GM23338 (cell line): ENCODE results near the gene BCL2L15. TPM values are rescaled to one million over a fixed set of nuclear protein-coding genes. Genes with fewer than 3 reads are reported as not detected.
A peak's percentile ranks its signal among the peaks of the same experiment; 100 is the strongest.

Experiments
- ATAC-seq: fragments of 200-7000 bp; cut with Tn5 transposase; 3 replicates; pipeline ENCODE4 v1.9.1; 2020
- DNase-seq: peaks from one replicate; pipeline ENCODE4 v3.0.0-alpha.2; 2015; ENCODE audit warnings: low spot score
- H2AFZ ChIP-seq: fragments of 200-600 bp; sonication (generic); 2 replicates; pipeline ENCODE4 v1.8.0; 2016; ENCODE audit warnings: antibody characterized with exemption, mild to moderate bottlenecking, moderate library complexity
- H3F3A ChIP-seq: fragments of 200-600 bp; sonication (generic); replicated peaks from 2 replicates; pipeline ENCODE4 v1.8.0; 2017; ENCODE audit warnings: antibody characterized with exemption, mixed run types, low read depth
- H3K27ac ChIP-seq: fragments of 200-600 bp; sonication (generic); 2 replicates; pipeline ENCODE4 v1.6.1; 2016; ENCODE audit warnings: low read depth
- H3K27me3 ChIP-seq: fragments of 200-600 bp; sonication (generic); 2 replicates; pipeline ENCODE4 v1.8.0; 2016; ENCODE audit warnings: mild to moderate bottlenecking, mixed run types, moderate library complexity; ENCODE audit not compliant: insufficient read depth
- H3K36me3 ChIP-seq: fragments of 200-600 bp; sonication (generic); 2 replicates; pipeline ENCODE4 v1.8.0; 2016; ENCODE audit warnings: mild to moderate bottlenecking; ENCODE audit not compliant: insufficient read depth
- H3K4me1 ChIP-seq: fragments of 200-600 bp; sonication (generic); 2 replicates; pipeline ENCODE4 v1.8.0; 2016; ENCODE audit warnings: mild to moderate bottlenecking, moderate library complexity; ENCODE audit not compliant: insufficient read depth
- H3K4me2 ChIP-seq: fragments of 200-600 bp; sonication (generic); 2 replicates; pipeline ENCODE4 v1.7.1; 2017; ENCODE audit warnings: mixed run types
- H3K4me3 ChIP-seq: fragments of 200-600 bp; sonication (generic); 2 replicates; pipeline ENCODE4 v1.6.1; 2016; ENCODE audit warnings: mixed run types
- H3K79me2 ChIP-seq: fragments of 200-600 bp; sonication (generic); replicated peaks from 2 replicates; pipeline ENCODE4 v1.8.0; 2017; ENCODE audit warnings: mild to moderate bottlenecking; ENCODE audit not compliant: insufficient read depth
- H3K9me2 ChIP-seq: fragments of 200-600 bp; sonication (generic); 2 replicates; pipeline ENCODE4 v1.8.0; 2017; ENCODE audit not compliant: insufficient read depth
- H4K20me1 ChIP-seq: fragments of 200-600 bp; sonication (generic); replicated peaks from 2 replicates; pipeline ENCODE4 v1.8.0; 2017; ENCODE audit warnings: mild to moderate bottlenecking; ENCODE audit not compliant: insufficient read depth
- H3K27ac Mint-ChIP-seq: 2 replicates; pipeline ENCODE4 v1.8.0; 2020; ENCODE audit warnings: inconsistent platforms, mild to moderate bottlenecking, moderate library complexity, mixed read lengths
- H3K27me3 Mint-ChIP-seq: 3 replicates; pipeline ENCODE4 v1.8.0; 2022; ENCODE audit warnings: low read depth, mild to moderate bottlenecking, moderate library complexity, mixed read lengths, inconsistent platforms; ENCODE audit not compliant: insufficient read depth, poor library complexity
- H3K36me3 Mint-ChIP-seq: 3 replicates; pipeline ENCODE4 v1.8.0; 2021; ENCODE audit warnings: low read depth, mild to moderate bottlenecking, inconsistent platforms, moderate library complexity, mixed read lengths
- H3K4me1 Mint-ChIP-seq: 3 replicates; pipeline ENCODE4 v1.8.0; 2020; ENCODE audit warnings: mild to moderate bottlenecking, inconsistent platforms, mixed read lengths
- H3K4me3 Mint-ChIP-seq: 3 replicates; pipeline ENCODE4 v1.8.0; 2021; ENCODE audit warnings: moderate library complexity, mild to moderate bottlenecking, inconsistent platforms, mixed read lengths
- H3K9me3 Mint-ChIP-seq: 3 replicates; pipeline ENCODE4 v1.8.0; 2020; ENCODE audit warnings: moderate library complexity, mild to moderate bottlenecking, inconsistent platforms, mixed read lengths
- CREB1 ChIP-seq: fragments of 250-450 bp; sonication (Bioruptor Pico); IDR thresholded peaks from 2 replicates; pipeline ENCODE4 v1.5.0; 2020; ENCODE audit warnings: low read depth, mild to moderate bottlenecking, moderate library complexity
- CTCF ChIP-seq, 2 experiments: fragments of 200-600 bp in 1 of 2; sonication (generic) in 1 of 2; conservative IDR thresholded peaks; 2 replicates each; pipeline versions ENCODE4 v1.5.1 to v1.6.1; 2016 to 2017; ENCODE audit warnings: antibody characterized with exemption in 2 of 2, low read depth in 2 of 2, mild to moderate bottlenecking in 2 of 2, moderate library complexity in 1 of 2
- EZH2phosphoT487 ChIP-seq: fragments of 200-600 bp; sonication (generic); IDR thresholded peaks from one replicate; pipeline ENCODE4 v1.8.1; 2018; ENCODE audit warnings: antibody characterized with exemption; ENCODE audit not compliant: unreplicated experiment
- JUNB ChIP-seq: IDR thresholded peaks from one replicate; pipeline ENCODE4 v1.6.1; 2016; ENCODE audit warnings: antibody characterized with exemption; ENCODE audit not compliant: unreplicated experiment
- NANOG ChIP-seq: IDR thresholded peaks from 2 replicates; pipeline ENCODE4 v1.6.1; 2016; ENCODE audit warnings: antibody characterized with exemption, borderline replicate concordance
- POLR2AphosphoS5 ChIP-seq: IDR thresholded peaks from 2 replicates; pipeline ENCODE4 v1.6.1; 2016; ENCODE audit warnings: antibody characterized with exemption, low read depth
- ZNF114 ChIP-seq: fragments of 250-450 bp; sonication (Bioruptor Pico); IDR thresholded peaks from 2 replicates; pipeline ENCODE4 v1.5.0; 2020; ENCODE audit warnings: mild to moderate bottlenecking, moderate library complexity
- ZNF331 ChIP-seq: fragments of 250-450 bp; sonication (Bioruptor Pico); IDR thresholded peaks from 2 replicates; pipeline ENCODE4 v1.5.0; 2020; ENCODE audit warnings: low read depth, mild to moderate bottlenecking, moderate library complexity
- polyA plus RNA-seq: library from polyadenylated mRNA; unstranded; fragments of >200 nt; fragmentation: Nextera tagmentation; extraction: Ambion mirVana; gene quantifications from 2 replicates; pipeline ENCODE4 v1.2.1, GENCODE V29; 2016
- total RNA-seq: library from RNA; depleted of rRNA; stranded (reverse); fragments of >200 nt; shearing (Covaris generic); gene quantifications from 2 replicates; pipeline ENCODE4 v1.2.3, GENCODE V29; 2014
- TF ChIP-seq, protein P1 (sequence below): IDR thresholded peaks from one replicate; pipeline ENCODE4 v1.6.1; 2018; ENCODE audit warnings: antibody characterized with exemption; ENCODE audit not compliant: unreplicated experiment

Gene BCL2L15
- total and polyA plus RNA-seq, 2 experiments from 2014 or later = not detected

GRCh38 chr1:113916974-113917373 lies 29.6 kb upstream of the BCL2L15 start:
- no peak overlapping the region for H3K27ac Mint-ChIP-seq
- no peak for ATAC-seq
- Histone ChIP-seq H3K27ac (no peak overlapping the region), H3K36me3 (peaks cover 2% of the 10 kb centered on the region; the same call in 1 of the 2 replicates), H4K20me1 (no peaks in the 10 kb centered on the region), H3K27me3 (no peaks in the 10 kb centered on the region), H3K4me3 (no peak overlapping the region), H3K4me2 (no peak overlapping the region), H3K9me2 (peaks cover 3% of the 10 kb centered on the region; the same call in 1 of the 2 replicates), H3K79me2 (no peaks in the 10 kb centered on the region), H3K4me1 (no peaks in the 10 kb centered on the region), H3F3A (no peaks in the 10 kb centered on the region), H2AFZ (no peak overlapping the region)
- no peak for TF ChIP-seq CTCF (conservative IDR thresholded peaks at IDR 0.05; ENCODE audit: low read depth in 2 of 2)
- TF ChIP-seq JUNB = no peak
- TF ChIP-seq, protein P1, sequence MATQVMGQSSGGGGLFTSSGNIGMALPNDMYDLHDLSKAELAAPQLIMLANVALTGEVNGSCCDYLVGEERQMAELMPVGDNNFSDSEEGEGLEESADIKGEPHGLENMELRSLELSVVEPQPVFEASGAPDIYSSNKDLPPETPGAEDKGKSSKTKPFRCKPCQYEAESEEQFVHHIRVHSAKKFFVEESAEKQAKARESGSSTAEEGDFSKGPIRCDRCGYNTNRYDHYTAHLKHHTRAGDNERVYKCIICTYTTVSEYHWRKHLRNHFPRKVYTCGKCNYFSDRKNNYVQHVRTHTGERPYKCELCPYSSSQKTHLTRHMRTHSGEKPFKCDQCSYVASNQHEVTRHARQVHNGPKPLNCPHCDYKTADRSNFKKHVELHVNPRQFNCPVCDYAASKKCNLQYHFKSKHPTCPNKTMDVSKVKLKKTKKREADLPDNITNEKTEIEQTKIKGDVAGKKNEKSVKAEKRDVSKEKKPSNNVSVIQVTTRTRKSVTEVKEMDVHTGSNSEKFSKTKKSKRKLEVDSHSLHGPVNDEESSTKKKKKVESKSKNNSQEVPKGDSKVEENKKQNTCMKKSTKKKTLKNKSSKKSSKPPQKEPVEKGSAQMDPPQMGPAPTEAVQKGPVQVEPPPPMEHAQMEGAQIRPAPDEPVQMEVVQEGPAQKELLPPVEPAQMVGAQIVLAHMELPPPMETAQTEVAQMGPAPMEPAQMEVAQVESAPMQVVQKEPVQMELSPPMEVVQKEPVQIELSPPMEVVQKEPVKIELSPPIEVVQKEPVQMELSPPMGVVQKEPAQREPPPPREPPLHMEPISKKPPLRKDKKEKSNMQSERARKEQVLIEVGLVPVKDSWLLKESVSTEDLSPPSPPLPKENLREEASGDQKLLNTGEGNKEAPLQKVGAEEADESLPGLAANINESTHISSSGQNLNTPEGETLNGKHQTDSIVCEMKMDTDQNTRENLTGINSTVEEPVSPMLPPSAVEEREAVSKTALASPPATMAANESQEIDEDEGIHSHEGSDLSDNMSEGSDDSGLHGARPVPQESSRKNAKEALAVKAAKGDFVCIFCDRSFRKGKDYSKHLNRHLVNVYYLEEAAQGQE = no peak
- TF ChIP-seq CREB1 (CRISPR knock-in tag) = no peak
- no peak for TF ChIP-seq ZNF114 (CRISPR knock-in tag)
- no peak for TF ChIP-seq NANOG
- no peak for DNase-seq
- no peaks in the 10 kb centered on the region for H3K27me3 Mint-ChIP-seq
- no peaks in the 10 kb centered on the region for H3K9me3 Mint-ChIP-seq
- H3K36me3 Mint-ChIP-seq = no peaks in the 10 kb centered on the region
- H3K4me1 Mint-ChIP-seq = peaks cover 3% of the 10 kb centered on the region; the same call in 1 of the 3 replicates
- H3K4me3 Mint-ChIP-seq = no peak overlapping the region

DNA sequence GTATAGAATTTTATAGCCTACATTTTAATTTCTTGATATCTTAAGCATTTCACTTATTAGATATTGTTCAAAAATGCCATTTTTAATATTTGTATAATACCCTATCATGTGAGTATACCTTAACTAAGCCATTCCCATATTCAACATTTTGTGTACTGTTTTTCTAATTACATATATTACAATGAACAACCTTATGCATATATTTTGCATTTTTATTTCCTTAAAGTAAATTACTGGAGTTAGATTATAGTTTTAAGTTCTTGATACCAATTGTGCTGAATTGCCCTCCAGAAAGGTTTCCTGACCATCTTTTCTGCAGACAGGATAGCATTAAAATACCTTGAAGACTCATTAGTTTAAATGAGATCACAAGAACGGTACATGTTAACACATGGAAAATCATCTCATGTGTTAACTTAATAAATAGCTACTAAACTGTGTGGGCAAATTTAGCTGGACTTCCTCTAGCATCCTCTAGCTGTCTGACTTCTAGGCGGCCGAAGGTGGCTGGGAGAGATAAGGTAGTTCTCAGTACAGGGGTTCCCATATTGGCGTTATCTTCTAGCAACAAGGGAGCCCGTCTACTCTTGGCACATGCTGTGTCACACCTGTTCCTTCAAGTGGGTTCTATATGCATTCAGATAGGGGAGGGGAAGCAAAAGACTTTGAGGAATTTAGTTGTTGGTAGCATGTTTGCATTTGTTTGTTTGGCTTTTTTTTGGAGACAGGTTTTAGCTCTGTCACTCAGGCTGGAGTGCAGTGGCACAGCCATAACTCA lies 26.7 kb upstream of the BCL2L15 start:
- Mint-ChIP-seq H3K36me3 (peaks cover 10% of the 10 kb centered on the region; the same call in 2 of the 3 replicates), H3K9me3 (no peaks in the 10 kb centered on the region), H3K4me3 (no peak overlapping the region), H3K27ac (peak overlapping the region; percentile 16; the same call in 1 of the 2 replicates), H3K27me3 (no peaks in the 10 kb centered on the region), H3K4me1 (peaks cover 3% of the 10 kb centered on the region; the same call in 1 of the 3 replicates)
- ATAC-seq = no peak; the same call in 2 of the 3 replicates
- no peak for DNase-seq
- no peak overlapping the region for H3K4me2 ChIP-seq
- H3K4me3 ChIP-seq = no peak overlapping the region
- H3F3A ChIP-seq = no peaks in the 10 kb centered on the region
- H3K4me1 ChIP-seq = no peaks in the 10 kb centered on the region
- no peaks in the 10 kb centered on the region; the same call in 1 of the 2 replicates for H4K20me1 ChIP-seq
- no peak overlapping the region for H3K27ac ChIP-seq
- H3K79me2 ChIP-seq = no peaks in the 10 kb centered on the region
- H2AFZ ChIP-seq = no peak overlapping the region
- peaks cover 3% of the 10 kb centered on the region; the same call in 1 of the 2 replicates for H3K9me2 ChIP-seq
- peaks cover 12% of the 10 kb centered on the region for H3K36me3 ChIP-seq
- no peaks in the 10 kb centered on the region for H3K27me3 ChIP-seq
- no peak for TF ChIP-seq CTCF (conservative IDR thresholded peaks at IDR 0.05; ENCODE audit: low read depth in 2 of 2)
- TF ChIP-seq ZNF114 (CRISPR knock-in tag) = no peak
- no peak for TF ChIP-seq POLR2AphosphoS5
- TF ChIP-seq EZH2phosphoT487 = no peak
- no peak for TF ChIP-seq CREB1 (CRISPR knock-in tag)
- TF ChIP-seq, protein P1 = no peak
- no peak for TF ChIP-seq JUNB
- no peak for TF ChIP-seq NANOG
- no peak for TF ChIP-seq ZNF331 (CRISPR knock-in tag)
